Ascending aorta (tissue), 2 donors: Measurements from ENCODE around the gene PEX16. TPM values are rescaled to one million over a fixed set of nuclear protein-coding genes. Genes with fewer than 3 reads are reported as not detected.

ENCODE experiments used
- DNase-seq, 2 donors: peaks; one replicate each; pipeline ENCODE4 v3.0.0-alpha.2; 2019; ENCODE audit warnings: low spot score in 2 of 2
- H3K27ac ChIP-seq, 2 donors: fragments of 200-600 bp; sonication (generic); one replicate each; pipeline ENCODE4 v1.5.1; 2016 to 2017; ENCODE audit warnings: mild to moderate bottlenecking in 1 of 2
- H3K27me3 ChIP-seq: fragments of 200-600 bp; sonication (generic); one replicate; pipeline ENCODE4 v1.5.1; 2017
- H3K36me3 ChIP-seq, 2 donors: fragments of 200-600 bp; sonication (generic); one replicate each; pipeline ENCODE4 v1.5.1; 2016
- H3K4me1 ChIP-seq, 2 donors: fragments of 200-600 bp; sonication (generic); one replicate each; pipeline ENCODE4 v1.5.1; 2016 to 2017; ENCODE audit warnings: mild to moderate bottlenecking in 1 of 2
- H3K4me3 ChIP-seq, 2 donors: fragments of 200-600 bp; sonication (generic); one replicate each; pipeline ENCODE4 v1.5.1; 2016 to 2017; ENCODE audit warnings: mild to moderate bottlenecking in 1 of 2
- H3K9me3 ChIP-seq, 2 donors: fragments of 200-600 bp; sonication (generic); one replicate each; pipeline ENCODE4 v1.5.1; 2016
- intact Hi-C: fragments of 100-400 bp; cut with DNase I; formaldehyde crosslinking; loops from one replicate; pipeline ENCODE4 v1.15.1; 2023
- total RNA-seq: library from RNA; depleted of rRNA; stranded (reverse); fragments of >200 nt; gene quantifications from one replicate; pipeline ENCODE4 v1.1.0, GENCODE V29; 2016
- TF ChIP-seq, protein P1 (sequence below), 3 experiments: fragments of 200-600 bp in 2 of 3; fragments of 450-650 bp in 1 of 3; sonication (generic) in 2 of 3; IDR thresholded peaks; one replicate each; pipeline ENCODE4 v1.5.1; 2016 to 2019; ENCODE audit warnings: antibody characterized with exemption in 3 of 3, mild to moderate bottlenecking in 1 of 3, moderate library complexity in 1 of 3

The PEX16 gene
- total RNA-seq, 1 donor from 2014 or later = 77.9 TPM

DNA sequence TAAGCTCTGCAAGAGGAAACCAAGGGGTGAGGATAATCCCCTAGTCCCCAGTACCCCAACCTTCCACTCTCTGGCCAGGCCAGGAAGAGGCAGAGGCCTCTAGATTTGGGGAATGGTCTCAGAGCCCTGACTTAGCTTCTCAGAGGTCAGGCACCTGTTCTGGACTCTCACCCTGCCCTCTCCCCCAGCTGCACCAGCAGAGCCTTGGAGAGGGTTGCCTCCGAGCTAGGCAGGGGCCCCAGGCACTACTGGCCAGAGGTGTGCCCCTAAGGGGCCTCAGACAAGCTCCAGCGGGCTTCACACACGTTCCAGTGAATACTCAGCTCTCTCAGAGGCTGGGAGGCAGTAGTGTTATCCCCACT is 18.6 kb downstream of the PEX16 start:
- H3K9me3 ChIP-seq = no peaks in the 10 kb centered on the region
- peak overlapping the region; percentile 70 to 74 for H3K4me3 ChIP-seq
- intact Hi-C loops = loop anchor here (1.0 kb wide), 2 partner anchors 19 to 52 kb away; partner anchors contain the start of gene CRY2
- TF ChIP-seq, protein P1, sequence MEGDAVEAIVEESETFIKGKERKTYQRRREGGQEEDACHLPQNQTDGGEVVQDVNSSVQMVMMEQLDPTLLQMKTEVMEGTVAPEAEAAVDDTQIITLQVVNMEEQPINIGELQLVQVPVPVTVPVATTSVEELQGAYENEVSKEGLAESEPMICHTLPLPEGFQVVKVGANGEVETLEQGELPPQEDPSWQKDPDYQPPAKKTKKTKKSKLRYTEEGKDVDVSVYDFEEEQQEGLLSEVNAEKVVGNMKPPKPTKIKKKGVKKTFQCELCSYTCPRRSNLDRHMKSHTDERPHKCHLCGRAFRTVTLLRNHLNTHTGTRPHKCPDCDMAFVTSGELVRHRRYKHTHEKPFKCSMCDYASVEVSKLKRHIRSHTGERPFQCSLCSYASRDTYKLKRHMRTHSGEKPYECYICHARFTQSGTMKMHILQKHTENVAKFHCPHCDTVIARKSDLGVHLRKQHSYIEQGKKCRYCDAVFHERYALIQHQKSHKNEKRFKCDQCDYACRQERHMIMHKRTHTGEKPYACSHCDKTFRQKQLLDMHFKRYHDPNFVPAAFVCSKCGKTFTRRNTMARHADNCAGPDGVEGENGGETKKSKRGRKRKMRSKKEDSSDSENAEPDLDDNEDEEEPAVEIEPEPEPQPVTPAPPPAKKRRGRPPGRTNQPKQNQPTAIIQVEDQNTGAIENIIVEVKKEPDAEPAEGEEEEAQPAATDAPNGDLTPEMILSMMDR (IDR thresholded peaks at IDR 0.05) = no peak
- peaks cover 0 to 20% of the 10 kb centered on the region in 2 donors for H3K4me1 ChIP-seq
- H3K27ac ChIP-seq = no peak overlapping the region
- no peak for DNase-seq
- no peaks in the 10 kb centered on the region for H3K27me3 ChIP-seq
- peaks cover 0 to 6% of the 10 kb centered on the region in 2 donors for H3K36me3 ChIP-seq

DNA sequence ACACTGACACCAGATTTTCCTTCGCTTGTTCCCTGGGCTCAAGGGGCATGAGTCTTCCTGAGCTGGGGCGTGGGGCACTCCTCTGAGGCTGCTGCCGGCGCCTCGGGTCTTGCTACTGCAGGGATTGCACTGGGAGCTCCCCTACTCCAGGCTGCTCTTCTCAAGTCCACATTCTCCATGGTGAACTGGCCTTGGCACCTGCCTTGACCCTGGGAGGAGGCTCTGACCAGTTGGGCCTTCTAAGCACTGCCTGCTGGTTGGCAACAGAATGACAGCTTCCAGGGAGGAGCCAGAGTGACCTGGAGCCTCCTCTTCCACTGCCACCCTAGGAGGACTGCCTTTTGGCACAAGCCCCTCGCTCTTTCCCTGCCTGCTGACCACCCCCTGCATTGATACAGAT is 20.1 kb downstream of the PEX16 start:
- Histone ChIP-seq H3K4me1 (peaks cover 0 to 20% of the 10 kb centered on the region in 2 donors), H3K36me3 (no peaks in the 10 kb centered on the region), H3K9me3 (no peaks in the 10 kb centered on the region), H3K4me3 (no peak overlapping the region), H3K27ac (no peak overlapping the region), H3K27me3 (no peaks in the 10 kb centered on the region)
- DNase-seq = no peak
- intact Hi-C loops = no loop called here
- TF ChIP-seq, protein P1 (IDR thresholded peaks at IDR 0.05) = no peak

DNA sequence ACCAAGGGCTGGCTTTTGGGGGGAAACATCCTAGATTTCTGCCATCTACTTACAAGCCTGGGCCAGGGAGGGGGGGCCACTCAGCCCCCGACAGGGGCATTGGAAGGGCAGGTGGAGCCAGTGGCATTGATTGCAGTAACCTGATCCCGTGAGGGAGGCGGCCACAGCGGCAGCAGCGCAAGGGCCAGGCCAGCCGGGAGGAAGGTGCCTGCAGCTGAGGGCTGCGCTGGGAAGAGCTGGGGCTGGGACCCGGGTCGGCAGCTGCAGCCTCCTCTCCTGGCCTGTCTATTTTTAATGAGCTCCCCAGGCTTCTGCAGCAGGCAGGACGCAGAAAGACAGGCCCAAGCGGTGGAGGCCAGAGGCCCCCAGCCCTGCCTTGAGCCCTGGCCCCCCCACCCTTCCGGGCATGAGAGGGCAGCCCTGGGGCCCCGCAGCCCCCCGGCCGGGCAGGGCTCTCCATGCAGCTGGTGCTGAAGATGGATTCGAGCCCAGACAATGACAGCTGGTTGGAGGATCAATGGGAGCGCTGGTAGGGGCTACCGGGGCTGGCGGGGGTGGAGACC is 21.2 kb downstream of the PEX16 start:
- H3K9me3 ChIP-seq = no peaks in the 10 kb centered on the region
- H3K4me3 ChIP-seq = no peak overlapping the region
- H3K27me3 ChIP-seq = no peaks in the 10 kb centered on the region
- H3K4me1 ChIP-seq = peaks cover 0 to 20% of the 10 kb centered on the region in 2 donors
- DNase-seq = no peak
- TF ChIP-seq, protein P1 (IDR thresholded peaks at IDR 0.05) = no peak
- intact Hi-C loops = no loop called here
- H3K27ac ChIP-seq = no peak overlapping the region
- no peaks in the 10 kb centered on the region for H3K36me3 ChIP-seq

DNA sequence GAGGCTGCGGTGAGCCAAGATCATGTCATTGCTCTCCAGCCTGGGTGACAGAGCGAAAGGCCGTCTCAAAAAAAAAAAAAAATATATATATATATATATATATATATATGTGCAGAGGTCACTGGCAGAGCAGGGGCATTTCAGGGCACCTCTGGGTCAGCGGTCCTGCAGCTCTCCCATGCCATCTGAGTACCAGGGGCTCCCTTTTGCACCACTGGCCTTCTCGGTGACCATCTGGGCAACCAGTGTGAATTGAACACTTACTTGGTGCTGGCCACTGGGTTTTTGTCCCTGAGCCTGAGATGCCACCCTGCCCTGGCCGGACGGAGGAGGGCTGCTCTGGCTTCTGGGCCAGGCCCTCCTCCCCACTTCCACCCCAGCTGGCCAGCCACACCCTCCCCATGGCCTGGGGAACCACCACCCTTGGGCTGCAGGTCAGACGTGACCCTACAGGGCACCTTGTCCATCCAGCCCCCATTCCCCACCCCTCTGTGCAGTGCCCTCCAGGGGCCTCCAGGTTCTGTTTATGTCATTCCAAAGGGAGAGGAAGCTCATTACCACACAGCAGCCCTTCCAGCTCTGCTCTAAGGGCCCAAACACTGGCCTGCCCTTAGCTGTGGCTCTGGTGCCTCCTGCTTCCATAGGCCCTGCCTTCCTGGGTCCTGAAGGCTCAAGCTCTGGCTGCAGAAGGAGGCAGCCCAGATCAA is 22.0 kb downstream of the PEX16 start:
- no peaks in the 10 kb centered on the region for H3K36me3 ChIP-seq
- intact Hi-C loops = no loop called here
- H3K4me3 ChIP-seq = no peak overlapping the region
- H3K9me3 ChIP-seq = no peaks in the 10 kb centered on the region
- H3K27me3 ChIP-seq = no peaks in the 10 kb centered on the region
- no peak for DNase-seq
- no peak overlapping the region for H3K27ac ChIP-seq
- TF ChIP-seq, protein P1 (IDR thresholded peaks at IDR 0.05) = no peak
- peaks cover 0 to 15% of the 10 kb centered on the region in 2 donors for H3K4me1 ChIP-seq

DNA sequence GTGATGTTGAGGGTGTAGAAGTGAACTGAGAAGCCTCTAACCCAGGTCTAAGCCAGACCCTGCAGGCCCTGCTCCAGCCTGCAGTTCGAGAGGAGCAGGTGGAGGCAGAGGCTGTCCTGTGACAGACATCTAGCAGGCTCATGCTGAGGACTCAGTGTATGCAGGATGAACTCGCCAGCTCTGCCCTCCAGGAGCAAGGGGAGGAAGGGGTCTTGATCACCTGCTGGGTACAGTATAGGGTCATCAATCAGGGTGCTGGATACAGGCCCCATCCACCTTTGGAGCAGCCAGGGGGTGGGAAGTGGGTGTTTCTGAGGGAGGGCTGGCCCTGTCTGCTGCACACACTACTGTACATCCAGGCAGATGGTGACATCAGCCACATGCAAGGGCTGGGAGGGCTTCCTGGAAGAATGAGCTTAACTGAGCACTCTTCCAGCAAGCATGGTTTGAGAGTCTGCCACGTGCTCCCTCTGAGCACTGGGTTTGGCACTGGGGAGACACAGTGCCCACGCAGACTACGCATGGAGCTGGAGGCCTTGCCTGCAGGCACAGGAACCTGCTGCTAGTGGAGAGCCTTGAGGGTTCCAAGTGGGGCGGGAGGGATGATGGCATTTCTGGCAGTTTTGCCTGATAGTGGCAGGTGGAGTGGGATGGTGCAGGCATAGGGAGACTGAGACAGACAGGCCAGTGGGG is 23.0 kb downstream of the PEX16 start:
- no peaks in the 10 kb centered on the region for H3K9me3 ChIP-seq
- TF ChIP-seq, protein P1 (IDR thresholded peaks at IDR 0.05) = no peak
- peaks cover 0 to 12% of the 10 kb centered on the region in 2 donors for H3K4me1 ChIP-seq
- no peaks in the 10 kb centered on the region for H3K36me3 ChIP-seq
- intact Hi-C loops = no loop called here
- H3K27me3 ChIP-seq = no peaks in the 10 kb centered on the region
- no peak overlapping the region for H3K4me3 ChIP-seq
- no peak overlapping the region for H3K27ac ChIP-seq
- no peak for DNase-seq
